22Rv1 (cell line): ENCODE results near the gene PLPP7.
"Not testable (repeated sequence)": the region's sequence is repeated elsewhere in the genome, so short reads cannot be mapped to it uniquely, and the experiment has no call there.

Experiments used
- H3K27ac ChIP-seq: fragments of 450-650 bp; 2 replicates; pipeline ENCODE4 v1.5.1; 2017
- ZFX ChIP-seq: fragments of 450-650 bp; IDR thresholded peaks from 2 replicates; pipeline ENCODE4 v1.6.1; 2017; ENCODE audit warnings: antibody characterized with exemption, borderline replicate concordance
- TF ChIP-seq, protein P1 (sequence below): fragments of 450-650 bp; IDR thresholded peaks from 2 replicates; pipeline ENCODE4 v1.5.1; 2017; ENCODE audit warnings: mild to moderate bottlenecking

Gene PLPP7

DNA sequence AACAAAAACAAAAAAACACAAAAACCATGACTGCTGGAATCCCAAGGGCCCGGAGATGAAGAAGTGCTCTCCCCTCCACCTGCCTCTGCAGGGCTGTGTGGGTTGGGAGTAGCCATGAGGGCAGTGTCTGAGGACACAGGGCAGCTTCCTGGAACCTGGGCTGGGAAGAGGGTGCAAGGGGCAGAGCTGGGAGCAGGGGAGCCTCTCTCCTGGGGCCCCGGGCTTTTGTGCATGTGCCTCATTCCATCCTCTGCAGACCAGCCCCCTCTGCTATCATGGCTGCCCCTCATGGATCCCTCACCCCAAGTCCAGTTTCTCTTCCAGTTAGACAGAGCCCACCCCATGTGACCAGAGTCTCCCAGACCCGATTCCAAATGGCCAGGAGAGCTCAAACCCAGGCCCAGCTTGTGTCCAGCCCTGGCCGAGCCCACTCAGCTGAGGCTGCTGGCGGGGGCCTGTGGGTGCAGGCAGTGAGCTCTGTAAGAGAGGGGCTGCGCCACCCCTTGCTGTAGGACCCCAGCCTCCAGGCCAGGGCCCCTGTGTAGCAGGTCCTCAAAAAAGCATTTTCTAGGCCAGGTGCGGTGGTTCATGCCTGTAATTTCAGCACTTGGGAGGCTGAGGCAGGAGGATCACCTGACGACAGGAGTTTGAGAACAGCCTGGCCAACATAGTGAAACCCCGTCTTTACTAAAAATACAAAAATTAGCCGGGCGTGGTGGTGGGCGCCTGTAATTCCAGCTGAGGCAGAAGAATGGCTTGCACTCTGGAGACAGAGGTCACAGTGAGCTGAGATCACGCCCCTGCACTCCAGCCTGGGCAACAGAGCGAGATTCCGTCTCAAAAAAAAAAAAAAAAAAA, 44.5 kb downstream of the PLPP7 start:
- TF ChIP-seq ZFX: no peak
- TF ChIP-seq, protein P1, sequence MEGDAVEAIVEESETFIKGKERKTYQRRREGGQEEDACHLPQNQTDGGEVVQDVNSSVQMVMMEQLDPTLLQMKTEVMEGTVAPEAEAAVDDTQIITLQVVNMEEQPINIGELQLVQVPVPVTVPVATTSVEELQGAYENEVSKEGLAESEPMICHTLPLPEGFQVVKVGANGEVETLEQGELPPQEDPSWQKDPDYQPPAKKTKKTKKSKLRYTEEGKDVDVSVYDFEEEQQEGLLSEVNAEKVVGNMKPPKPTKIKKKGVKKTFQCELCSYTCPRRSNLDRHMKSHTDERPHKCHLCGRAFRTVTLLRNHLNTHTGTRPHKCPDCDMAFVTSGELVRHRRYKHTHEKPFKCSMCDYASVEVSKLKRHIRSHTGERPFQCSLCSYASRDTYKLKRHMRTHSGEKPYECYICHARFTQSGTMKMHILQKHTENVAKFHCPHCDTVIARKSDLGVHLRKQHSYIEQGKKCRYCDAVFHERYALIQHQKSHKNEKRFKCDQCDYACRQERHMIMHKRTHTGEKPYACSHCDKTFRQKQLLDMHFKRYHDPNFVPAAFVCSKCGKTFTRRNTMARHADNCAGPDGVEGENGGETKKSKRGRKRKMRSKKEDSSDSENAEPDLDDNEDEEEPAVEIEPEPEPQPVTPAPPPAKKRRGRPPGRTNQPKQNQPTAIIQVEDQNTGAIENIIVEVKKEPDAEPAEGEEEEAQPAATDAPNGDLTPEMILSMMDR: no peak
- H3K27ac ChIP-seq: no peak overlapping the region

DNA sequence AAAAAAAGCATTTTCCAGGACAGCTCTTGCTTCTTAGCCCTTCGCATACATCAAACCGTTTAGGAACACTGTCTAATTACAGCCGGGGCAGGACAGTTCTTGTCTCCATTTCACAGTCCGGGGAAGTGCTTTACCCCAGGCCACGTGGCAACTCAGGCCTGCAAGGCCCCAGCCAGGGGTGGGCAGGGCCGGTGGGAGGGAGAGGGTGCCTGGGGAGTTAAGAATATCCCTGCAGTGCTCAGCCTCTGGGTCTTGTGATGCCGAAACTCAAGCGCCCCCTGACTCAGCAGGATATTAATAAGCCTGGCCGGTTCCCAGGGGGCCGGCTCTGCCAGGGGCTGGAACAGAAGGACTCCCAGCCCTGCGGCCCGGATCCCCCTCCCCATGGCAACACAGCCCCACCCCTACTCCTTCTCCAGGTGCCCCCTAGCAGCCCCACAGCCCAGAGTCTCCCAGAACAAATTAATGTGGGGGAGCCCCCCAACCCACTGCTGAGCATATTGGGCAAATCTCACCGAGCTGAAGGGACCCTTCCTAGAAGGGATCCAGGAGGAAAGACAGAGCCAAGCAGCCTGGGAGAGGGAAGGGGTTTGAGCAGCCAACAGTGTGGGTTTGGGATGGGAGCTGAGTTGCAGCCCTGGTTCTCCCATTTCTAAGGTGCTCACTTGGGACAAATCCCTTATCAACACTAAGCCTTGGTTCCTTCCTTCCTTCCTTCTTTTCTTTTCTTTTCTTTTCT, 45.3 kb downstream of the PLPP7 start:
- no peak overlapping the region for H3K27ac ChIP-seq
- no peak for TF ChIP-seq ZFX
- TF ChIP-seq, protein P1: no peak

DNA sequence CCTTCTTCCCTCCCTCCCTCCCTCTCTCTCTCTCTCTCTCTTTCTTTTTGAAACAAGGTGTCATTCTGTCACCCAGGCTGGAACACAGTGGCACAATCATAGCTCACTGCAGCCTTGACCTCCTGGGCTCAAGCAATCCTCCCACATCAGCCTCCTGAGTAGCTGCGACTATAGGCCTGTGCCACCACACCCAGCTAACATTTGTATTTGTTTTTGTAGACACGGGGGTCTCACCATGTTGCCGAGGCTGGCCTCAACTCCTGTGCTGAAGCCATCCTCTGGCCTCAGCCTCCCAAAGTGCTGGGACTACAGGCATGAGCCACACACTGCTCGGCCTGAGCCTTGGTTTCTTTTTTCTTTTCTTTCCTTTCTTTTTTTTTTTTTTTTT, 45.8 kb downstream of the PLPP7 start:
- H3K27ac ChIP-seq: no peak overlapping the region
- TF ChIP-seq, protein P1: no peak
- no peak for TF ChIP-seq ZFX

DNA sequence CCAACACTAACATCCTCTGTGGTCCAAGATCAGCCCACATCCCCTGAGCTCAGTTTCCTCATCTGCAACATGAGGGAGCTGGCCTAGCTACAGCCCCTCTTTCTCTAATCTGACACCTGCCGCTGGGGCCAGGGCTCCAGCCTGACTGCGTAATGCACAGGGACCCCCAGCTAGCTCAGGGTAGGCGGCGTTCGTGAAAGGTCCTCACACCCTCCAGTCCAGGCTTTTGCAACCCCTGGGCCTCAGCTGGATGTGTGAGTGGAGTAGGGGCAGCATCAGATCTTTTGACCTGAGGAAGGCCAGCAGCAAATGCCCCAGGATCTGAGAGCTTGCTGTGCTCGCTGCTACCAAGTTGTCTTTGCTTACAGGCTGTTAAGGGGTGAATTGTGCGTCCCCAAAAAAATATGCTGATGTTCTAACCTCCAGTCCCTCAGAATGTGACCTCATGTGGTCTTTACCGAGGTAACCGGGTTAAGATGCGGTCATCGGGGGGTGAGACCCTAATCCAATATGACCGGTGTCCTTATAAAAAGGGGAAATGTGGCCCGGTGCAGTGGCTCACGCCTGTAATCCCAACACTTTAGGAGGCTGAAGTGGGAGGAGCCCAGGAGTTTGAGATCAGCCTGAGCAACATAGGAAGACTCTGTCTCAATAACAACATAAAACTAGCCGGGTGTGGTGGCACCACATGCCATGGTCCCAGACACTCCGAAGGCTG, 47.8 kb downstream of the PLPP7 start:
- TF ChIP-seq, protein P1: no peak
- no peak for TF ChIP-seq ZFX
- no peak overlapping the region for H3K27ac ChIP-seq

DNA sequence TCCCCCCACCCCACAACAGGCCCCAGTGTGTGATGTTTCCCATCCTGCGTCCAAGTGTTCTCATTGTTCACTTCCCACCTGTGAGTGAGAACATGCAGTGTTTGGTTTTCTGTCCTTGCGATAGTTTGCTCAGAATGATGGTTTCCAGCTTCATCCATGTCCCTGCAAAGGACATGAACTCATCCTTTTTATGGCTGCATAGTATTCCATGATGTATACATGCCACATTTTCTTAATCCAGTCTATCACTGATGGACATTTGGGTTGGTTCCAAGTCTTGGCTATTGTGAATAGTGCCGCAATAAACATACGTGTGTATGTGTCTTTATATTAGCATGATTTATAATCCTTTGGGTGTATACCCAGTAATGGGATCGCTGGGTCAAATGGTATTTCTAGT, 49.7 kb downstream of the PLPP7 start:
- H3K27ac ChIP-seq: not testable (repeated sequence)

DNA sequence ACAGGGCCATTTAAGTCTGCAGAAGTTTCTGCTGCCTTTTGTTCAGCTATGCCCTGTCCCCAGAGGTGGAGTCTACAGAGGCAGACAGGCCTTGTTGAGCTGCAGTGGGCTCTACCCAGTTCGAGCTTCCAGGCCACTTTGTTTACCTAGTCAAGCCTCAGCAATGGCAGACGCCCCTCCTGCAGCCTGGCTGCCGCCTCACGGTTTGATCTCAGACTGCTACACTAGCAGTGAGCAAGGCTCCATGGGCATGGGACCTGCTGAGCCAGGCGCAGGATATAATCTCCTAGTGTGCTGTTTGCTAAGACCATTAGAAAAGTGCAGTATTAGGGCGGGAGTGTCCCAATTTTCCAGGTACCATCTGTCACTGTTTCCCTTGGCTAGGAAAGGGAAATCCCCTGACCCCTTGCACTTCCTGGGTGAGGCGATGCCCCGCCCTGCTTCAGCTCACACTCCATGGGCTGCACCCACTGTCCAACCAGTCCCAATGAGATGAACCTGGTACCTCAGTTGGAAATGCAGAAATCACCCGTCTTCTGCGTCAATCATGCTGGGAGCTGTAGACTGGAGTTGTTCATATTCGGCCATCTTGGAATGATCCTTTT, 55.5 kb downstream of the PLPP7 start:
- H3K27ac ChIP-seq: not testable (repeated sequence)

DNA sequence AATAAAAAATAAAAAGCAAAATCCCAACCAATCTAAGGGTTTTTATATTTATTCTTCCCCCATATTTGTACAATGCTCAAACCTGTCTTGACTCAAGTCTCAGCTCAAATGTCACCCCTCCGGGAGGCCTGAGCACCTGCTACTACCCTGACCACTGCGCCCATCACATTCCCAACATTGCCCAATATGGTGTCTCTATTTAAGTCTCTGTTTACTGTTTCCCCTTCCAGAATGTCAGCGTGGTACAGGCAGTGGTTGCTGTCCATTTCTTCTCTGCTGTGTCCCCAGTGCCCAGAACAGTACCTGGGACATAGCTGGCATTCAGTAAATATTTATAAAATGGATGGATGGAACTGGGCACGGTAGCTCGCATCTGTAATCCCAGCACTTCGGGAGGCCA, 57.0 kb downstream of the PLPP7 start:
- no peak overlapping the region for H3K27ac ChIP-seq
- TF ChIP-seq ZFX: no peak
- TF ChIP-seq, protein P1: no peak
